HEK293 (cell line): ENCODE measurements around the gene IGF1R.

ENCODE experiments used
- BCL11A ChIP-seq: fragments of 450-650 bp; formaldehyde crosslinking; IDR thresholded peaks from 2 replicates; pipeline ENCODE4 v1.5.1; 2016; ENCODE audit warnings: low read depth, missing biosample characterization, missing genetic modification characterization
- BCL11B ChIP-seq: fragments of 450-650 bp; formaldehyde crosslinking; IDR thresholded peaks from 2 replicates; pipeline ENCODE4 v1.5.1; 2016; ENCODE audit warnings: low read depth, missing biosample characterization, missing genetic modification characterization
- GLIS1 ChIP-seq: fragments of 450-650 bp; formaldehyde crosslinking; IDR thresholded peaks from 2 replicates; pipeline ENCODE4 v1.5.1; 2016; ENCODE audit warnings: missing biosample characterization, missing genetic modification characterization
- KLF1 ChIP-seq: fragments of 450-650 bp; formaldehyde crosslinking; IDR thresholded peaks from 2 replicates; pipeline ENCODE4 v1.5.1; 2016; ENCODE audit warnings: missing biosample characterization, missing genetic modification characterization
- KLF8 ChIP-seq: fragments of 450-650 bp; formaldehyde crosslinking; IDR thresholded peaks from 2 replicates; pipeline ENCODE4 v1.5.1; 2016; ENCODE audit warnings: missing biosample characterization, missing genetic modification characterization
- MZF1 ChIP-seq: fragments of 450-650 bp; formaldehyde crosslinking; IDR thresholded peaks from 2 replicates; pipeline ENCODE4 v1.5.1; 2017; ENCODE audit warnings: missing biosample characterization, missing genetic modification characterization, borderline replicate concordance
- SALL2 ChIP-seq: fragments of 450-650 bp; formaldehyde crosslinking; IDR thresholded peaks from 2 replicates; pipeline ENCODE4 v1.5.0; 2017; ENCODE audit warnings: missing biosample characterization, mild to moderate bottlenecking, missing genetic modification characterization, borderline replicate concordance
- SP7 ChIP-seq: fragments of 450-650 bp; formaldehyde crosslinking; IDR thresholded peaks from 2 replicates; pipeline ENCODE4 v1.5.1; 2016; ENCODE audit warnings: missing biosample characterization, missing genetic modification characterization
- TCF7L2 ChIP-seq: IDR thresholded peaks from 2 replicates; pipeline ENCODE4 v1.6.1; 2011; ENCODE audit warnings: low read depth, mild to moderate bottlenecking, inconsistent platforms, low read length, moderate library complexity, borderline replicate concordance
- ZBTB17 ChIP-seq: fragments of 450-650 bp; formaldehyde crosslinking; IDR thresholded peaks from 2 replicates; pipeline ENCODE4 v1.5.1; 2016; ENCODE audit warnings: missing biosample characterization, missing genetic modification characterization
- ZIC2 ChIP-seq: fragments of 450-650 bp; formaldehyde crosslinking; IDR thresholded peaks from 2 replicates; pipeline ENCODE4 v1.5.1; 2016; ENCODE audit warnings: missing biosample characterization, missing genetic modification characterization
- ZNF24 ChIP-seq: fragments of 450-650 bp; formaldehyde crosslinking; IDR thresholded peaks from 2 replicates; pipeline ENCODE4 v1.5.1; 2016; ENCODE audit warnings: missing biosample characterization, missing genetic modification characterization
- ZNF350 ChIP-seq: fragments of 450-650 bp; formaldehyde crosslinking; IDR thresholded peaks from 2 replicates; pipeline ENCODE4 v1.5.0; 2017; ENCODE audit warnings: missing biosample characterization, mild to moderate bottlenecking, missing genetic modification characterization
- ZNF426 ChIP-seq: fragments of 450-650 bp; formaldehyde crosslinking; IDR thresholded peaks from 2 replicates; pipeline ENCODE4 v1.5.1; 2017; ENCODE audit warnings: missing biosample characterization, missing genetic modification characterization, mild to moderate bottlenecking, inconsistent platforms, moderate library complexity
- ZNF510 ChIP-seq: fragments of 450-650 bp; formaldehyde crosslinking; IDR thresholded peaks from 2 replicates; pipeline ENCODE4 v1.5.1; 2018; ENCODE audit warnings: mild to moderate bottlenecking, missing genetic modification characterization, missing biosample characterization; ENCODE audit not compliant: insufficient replicate concordance
- ZNF529 ChIP-seq: fragments of 450-650 bp; formaldehyde crosslinking; IDR thresholded peaks from 2 replicates; pipeline ENCODE4 v1.5.1; 2017; ENCODE audit warnings: missing genetic modification characterization, missing biosample characterization; ENCODE audit not compliant: insufficient replicate concordance
- ZNF549 ChIP-seq: fragments of 450-650 bp; IDR thresholded peaks from 2 replicates; pipeline ENCODE4 v1.5.1; 2018; ENCODE audit warnings: missing biosample characterization, missing genetic modification characterization, mild to moderate bottlenecking, inconsistent platforms, moderate library complexity
- ZNF621 ChIP-seq: fragments of 450-650 bp; formaldehyde crosslinking; IDR thresholded peaks from 2 replicates; pipeline ENCODE4 v1.5.1; 2017; ENCODE audit warnings: missing biosample characterization, missing genetic modification characterization
- ZNF658 ChIP-seq: fragments of 450-650 bp; formaldehyde crosslinking; IDR thresholded peaks from 2 replicates; pipeline ENCODE4; 2016; ENCODE audit warnings: missing biosample characterization, missing genetic modification characterization
- ZNF776 ChIP-seq: fragments of 450-650 bp; formaldehyde crosslinking; IDR thresholded peaks from 2 replicates; pipeline ENCODE4 v1.5.0; 2017; ENCODE audit warnings: missing biosample characterization, missing genetic modification characterization, borderline replicate concordance
- ZNF777 ChIP-seq: fragments of 450-650 bp; formaldehyde crosslinking; IDR thresholded peaks from 2 replicates; pipeline ENCODE4 v1.5.1; 2017; ENCODE audit warnings: missing biosample characterization, missing genetic modification characterization, borderline replicate concordance
- ZSCAN23 ChIP-seq: fragments of 450-650 bp; formaldehyde crosslinking; IDR thresholded peaks from 2 replicates; pipeline ENCODE4 v1.5.1; 2016; ENCODE audit warnings: missing biosample characterization, missing genetic modification characterization
- TF ChIP-seq, protein P1 (sequence below): fragments of 450-650 bp; formaldehyde crosslinking; conservative IDR thresholded peaks from 2 replicates; pipeline ENCODE4 v1.5.1; 2016; ENCODE audit warnings: low read depth, missing biosample characterization, missing genetic modification characterization
- TF ChIP-seq, protein P2 (sequence below): fragments of 450-650 bp; formaldehyde crosslinking; IDR thresholded peaks from 2 replicates; pipeline ENCODE4 v1.5.1; 2016; ENCODE audit warnings: missing biosample characterization, missing genetic modification characterization
- TF ChIP-seq, protein P3 (sequence below): fragments of 450-650 bp; formaldehyde crosslinking; IDR thresholded peaks from 2 replicates; pipeline ENCODE4 v1.5.1; 2017; ENCODE audit warnings: missing biosample characterization, missing genetic modification characterization
- TF ChIP-seq, protein P4 (sequence below): fragments of 450-650 bp; formaldehyde crosslinking; IDR thresholded peaks from 2 replicates; pipeline ENCODE4 v1.5.1; 2016; ENCODE audit warnings: missing biosample characterization, missing genetic modification characterization
- TF ChIP-seq, protein P5 (sequence below): fragments of 450-650 bp; formaldehyde crosslinking; IDR thresholded peaks from 2 replicates; pipeline ENCODE4 v1.5.1; 2016; ENCODE audit warnings: missing biosample characterization, missing genetic modification characterization
- TF ChIP-seq, protein P6 (sequence below): fragments of 450-650 bp; formaldehyde crosslinking; IDR thresholded peaks from 2 replicates; pipeline ENCODE4 v1.5.1; 2017; ENCODE audit warnings: missing biosample characterization, missing genetic modification characterization

IGF1R gene

DNA sequence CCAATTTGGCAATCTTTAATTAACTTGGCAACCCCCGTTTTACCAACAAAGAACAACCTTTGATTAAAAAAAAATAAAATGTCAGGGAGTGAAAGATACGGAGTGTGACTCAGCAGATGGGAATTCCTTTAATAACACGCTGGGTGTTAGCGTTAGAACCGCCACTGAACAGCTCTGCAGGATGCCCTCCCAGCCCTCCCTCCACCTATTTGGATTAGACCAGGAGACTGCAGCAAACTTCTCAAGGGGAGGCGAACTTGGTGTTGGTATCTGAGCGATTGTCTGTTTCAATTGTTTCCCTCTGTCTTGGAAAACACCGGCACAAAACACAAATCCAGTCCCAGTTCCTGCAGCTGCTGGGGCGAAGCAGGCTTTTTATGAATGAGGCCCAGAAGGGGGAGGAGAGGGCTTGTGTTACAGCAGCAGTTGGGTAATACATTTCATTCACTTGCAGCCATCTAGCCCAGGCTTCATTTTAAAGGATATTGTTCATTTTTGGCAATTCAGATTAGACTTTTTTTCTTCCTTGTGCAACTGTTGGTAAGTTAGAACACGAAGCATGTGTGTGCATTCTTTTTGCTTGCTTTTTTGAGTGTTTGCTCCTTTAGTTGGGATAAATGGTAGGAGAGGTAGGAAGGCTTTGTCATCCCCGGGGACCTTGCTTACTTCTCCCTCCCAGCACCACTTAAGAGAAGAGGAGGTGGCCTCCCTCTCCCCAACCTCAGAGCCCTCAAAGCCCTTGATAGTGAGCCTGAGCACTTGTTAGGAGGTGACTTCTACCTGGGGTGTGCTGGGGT lies 152.3 kb downstream of the IGF1R start (continued):
- TF ChIP-seq, protein P1, sequence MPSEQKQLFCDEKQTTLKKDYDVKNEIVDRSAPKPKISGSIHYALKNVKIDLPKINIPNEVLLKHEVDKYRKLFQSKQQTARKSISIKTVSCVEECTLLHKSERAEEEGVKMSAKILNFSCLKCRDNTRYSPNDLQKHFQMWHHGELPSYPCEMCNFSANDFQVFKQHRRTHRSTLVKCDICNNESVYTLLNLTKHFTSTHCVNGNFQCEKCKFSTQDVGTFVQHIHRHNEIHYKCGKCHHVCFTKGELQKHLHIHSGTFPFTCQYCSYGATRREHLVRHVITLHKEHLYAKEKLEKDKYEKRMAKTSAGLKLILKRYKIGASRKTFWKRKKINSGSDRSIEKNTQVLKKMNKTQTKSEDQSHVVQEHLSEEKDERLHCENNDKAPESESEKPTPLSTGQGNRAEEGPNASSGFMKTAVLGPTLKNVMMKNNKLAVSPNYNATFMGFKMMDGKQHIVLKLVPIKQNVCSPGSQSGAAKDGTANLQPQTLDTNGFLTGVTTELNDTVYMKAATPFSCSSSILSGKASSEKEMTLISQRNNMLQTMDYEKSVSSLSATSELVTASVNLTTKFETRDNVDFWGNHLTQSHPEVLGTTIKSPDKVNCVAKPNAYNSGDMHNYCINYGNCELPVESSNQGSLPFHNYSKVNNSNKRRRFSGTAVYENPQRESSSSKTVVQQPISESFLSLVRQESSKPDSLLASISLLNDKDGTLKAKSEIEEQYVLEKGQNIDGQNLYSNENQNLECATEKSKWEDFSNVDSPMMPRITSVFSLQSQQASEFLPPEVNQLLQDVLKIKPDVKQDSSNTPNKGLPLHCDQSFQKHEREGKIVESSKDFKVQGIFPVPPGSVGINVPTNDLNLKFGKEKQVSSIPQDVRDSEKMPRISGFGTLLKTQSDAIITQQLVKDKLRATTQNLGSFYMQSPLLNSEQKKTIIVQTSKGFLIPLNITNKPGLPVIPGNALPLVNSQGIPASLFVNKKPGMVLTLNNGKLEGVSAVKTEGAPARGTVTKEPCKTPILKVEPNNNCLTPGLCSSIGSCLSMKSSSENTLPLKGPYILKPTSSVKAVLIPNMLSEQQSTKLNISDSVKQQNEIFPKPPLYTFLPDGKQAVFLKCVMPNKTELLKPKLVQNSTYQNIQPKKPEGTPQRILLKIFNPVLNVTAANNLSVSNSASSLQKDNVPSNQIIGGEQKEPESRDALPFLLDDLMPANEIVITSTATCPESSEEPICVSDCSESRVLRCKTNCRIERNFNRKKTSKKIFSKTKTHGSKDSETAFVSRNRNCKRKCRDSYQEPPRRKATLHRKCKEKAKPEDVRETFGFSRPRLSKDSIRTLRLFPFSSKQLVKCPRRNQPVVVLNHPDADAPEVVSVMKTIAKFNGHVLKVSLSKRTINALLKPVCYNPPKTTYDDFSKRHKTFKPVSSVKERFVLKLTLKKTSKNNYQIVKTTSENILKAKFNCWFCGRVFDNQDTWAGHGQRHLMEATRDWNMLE (tag by site-specific recombination): no peak
- TF ChIP-seq ZNF350 (tag by site-specific recombination) (no peak), ZNF549 (no peak), ZNF529 (tag by site-specific recombination) (no peak), ZNF658 (tag by site-specific recombination) (no peak), SALL2 (no peak), ZNF426 (tag by site-specific recombination) (no peak), ZBTB17 (tag by site-specific recombination) (peak; percentile 54; the same call in 1 of the 2 replicates), TCF7L2 (no peak), ZNF621 (tag by site-specific recombination) (no peak), BCL11B (tag by site-specific recombination) (no peak), KLF1 (tag by site-specific recombination) (no peak), ZNF777 (tag by site-specific recombination) (no peak), KLF8 (no peak), BCL11A (tag by site-specific recombination) (no peak), SP7 (peak; percentile 97), ZIC2 (tag by site-specific recombination) (peak; percentile 50; the same call in 1 of the 2 replicates), ZNF776 (tag by site-specific recombination) (no peak), ZNF24 (tag by site-specific recombination) (no peak), ZNF510 (no peak), GLIS1 (tag by site-specific recombination) (peak; percentile 66), MZF1 (tag by site-specific recombination) (no peak), ZSCAN23 (tag by site-specific recombination) (no peak)
- TF ChIP-seq, protein P2, sequence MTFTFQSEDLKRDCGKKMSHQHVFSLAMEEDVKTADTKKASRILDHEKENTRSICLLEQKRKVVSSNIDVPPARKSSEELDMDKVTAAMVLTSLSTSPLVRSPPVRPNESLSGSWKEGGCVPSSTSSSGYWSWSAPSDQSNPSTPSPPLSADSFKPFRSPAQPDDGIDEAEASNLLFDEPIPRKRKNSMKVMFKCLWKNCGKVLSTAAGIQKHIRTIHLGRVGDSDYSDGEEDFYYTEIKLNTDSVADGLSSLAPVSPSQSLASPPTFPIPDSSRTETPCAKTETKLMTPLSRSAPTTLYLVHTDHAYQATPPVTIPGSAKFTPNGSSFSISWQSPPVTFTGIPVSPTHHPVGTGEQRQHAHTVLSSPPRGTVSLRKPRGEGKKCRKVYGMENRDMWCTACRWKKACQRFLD: no peak
- TF ChIP-seq, protein P3, sequence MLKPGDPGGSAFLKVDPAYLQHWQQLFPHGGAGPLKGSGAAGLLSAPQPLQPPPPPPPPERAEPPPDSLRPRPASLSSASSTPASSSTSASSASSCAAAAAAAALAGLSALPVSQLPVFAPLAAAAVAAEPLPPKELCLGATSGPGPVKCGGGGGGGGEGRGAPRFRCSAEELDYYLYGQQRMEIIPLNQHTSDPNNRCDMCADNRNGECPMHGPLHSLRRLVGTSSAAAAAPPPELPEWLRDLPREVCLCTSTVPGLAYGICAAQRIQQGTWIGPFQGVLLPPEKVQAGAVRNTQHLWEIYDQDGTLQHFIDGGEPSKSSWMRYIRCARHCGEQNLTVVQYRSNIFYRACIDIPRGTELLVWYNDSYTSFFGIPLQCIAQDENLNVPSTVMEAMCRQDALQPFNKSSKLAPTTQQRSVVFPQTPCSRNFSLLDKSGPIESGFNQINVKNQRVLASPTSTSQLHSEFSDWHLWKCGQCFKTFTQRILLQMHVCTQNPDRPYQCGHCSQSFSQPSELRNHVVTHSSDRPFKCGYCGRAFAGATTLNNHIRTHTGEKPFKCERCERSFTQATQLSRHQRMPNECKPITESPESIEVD (tag by site-specific recombination): peak; percentile 42
- TF ChIP-seq, protein P4, sequence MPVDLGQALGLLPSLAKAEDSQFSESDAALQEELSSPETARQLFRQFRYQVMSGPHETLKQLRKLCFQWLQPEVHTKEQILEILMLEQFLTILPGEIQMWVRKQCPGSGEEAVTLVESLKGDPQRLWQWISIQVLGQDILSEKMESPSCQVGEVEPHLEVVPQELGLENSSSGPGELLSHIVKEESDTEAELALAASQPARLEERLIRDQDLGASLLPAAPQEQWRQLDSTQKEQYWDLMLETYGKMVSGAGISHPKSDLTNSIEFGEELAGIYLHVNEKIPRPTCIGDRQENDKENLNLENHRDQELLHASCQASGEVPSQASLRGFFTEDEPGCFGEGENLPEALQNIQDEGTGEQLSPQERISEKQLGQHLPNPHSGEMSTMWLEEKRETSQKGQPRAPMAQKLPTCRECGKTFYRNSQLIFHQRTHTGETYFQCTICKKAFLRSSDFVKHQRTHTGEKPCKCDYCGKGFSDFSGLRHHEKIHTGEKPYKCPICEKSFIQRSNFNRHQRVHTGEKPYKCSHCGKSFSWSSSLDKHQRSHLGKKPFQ (tag by site-specific recombination): no peak
- TF ChIP-seq, protein P5, sequence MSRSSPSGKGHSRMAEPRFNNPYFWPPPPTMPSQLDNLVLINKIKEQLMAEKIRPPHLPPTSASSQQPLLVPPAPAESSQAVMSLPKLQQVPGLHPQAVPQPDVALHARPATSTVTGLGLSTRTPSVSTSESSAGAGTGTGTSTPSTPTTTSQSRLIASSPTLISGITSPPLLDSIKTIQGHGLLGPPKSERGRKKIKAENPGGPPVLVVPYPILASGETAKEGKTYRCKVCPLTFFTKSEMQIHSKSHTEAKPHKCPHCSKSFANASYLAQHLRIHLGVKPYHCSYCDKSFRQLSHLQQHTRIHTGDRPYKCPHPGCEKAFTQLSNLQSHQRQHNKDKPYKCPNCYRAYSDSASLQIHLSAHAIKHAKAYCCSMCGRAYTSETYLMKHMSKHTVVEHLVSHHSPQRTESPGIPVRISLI: no peak
- TF ChIP-seq, protein P6, sequence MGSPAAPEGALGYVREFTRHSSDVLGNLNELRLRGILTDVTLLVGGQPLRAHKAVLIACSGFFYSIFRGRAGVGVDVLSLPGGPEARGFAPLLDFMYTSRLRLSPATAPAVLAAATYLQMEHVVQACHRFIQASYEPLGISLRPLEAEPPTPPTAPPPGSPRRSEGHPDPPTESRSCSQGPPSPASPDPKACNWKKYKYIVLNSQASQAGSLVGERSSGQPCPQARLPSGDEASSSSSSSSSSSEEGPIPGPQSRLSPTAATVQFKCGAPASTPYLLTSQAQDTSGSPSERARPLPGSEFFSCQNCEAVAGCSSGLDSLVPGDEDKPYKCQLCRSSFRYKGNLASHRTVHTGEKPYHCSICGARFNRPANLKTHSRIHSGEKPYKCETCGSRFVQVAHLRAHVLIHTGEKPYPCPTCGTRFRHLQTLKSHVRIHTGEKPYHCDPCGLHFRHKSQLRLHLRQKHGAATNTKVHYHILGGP (tag by site-specific recombination): no peak
